ELF-1 (cell line): ENCODE results near the gene CCNC.
A peak's percentile ranks its signal among the peaks of the same experiment; 100 is the strongest.

Experiments
- DNase-seq: peaks from one replicate; pipeline ENCODE4 v3.0.0-alpha.2; 2016; ENCODE audit warnings: low read depth, low spot score

Gene CCNC

GRCh38 chr6:99548706-99549105, 19.8 kb downstream of the CCNC start:
- DNase-seq: no peak

GRCh38 chr6:99547526-99547925, 20.9 kb downstream of the CCNC start:
- no peak for DNase-seq

GRCh38 chr6:99545442-99545841, 23.0 kb downstream of the CCNC start:
- DNase-seq: no peak

GRCh38 chr6:99543968-99544367, 24.5 kb downstream of the CCNC start:
- no peak for DNase-seq

- DNase-seq: no peak
Measured at GRCh38 chr6:99530627-99531026, 37.8 kb downstream of the CCNC start.

- no peak for DNase-seq
Measured at GRCh38 chr6:99522531-99522930, 45.9 kb downstream of the CCNC start.

- DNase-seq: peak; percentile 75
Measured at GRCh38 chr6:99521633-99522151, 46.8 kb downstream of the CCNC start.

- peak; percentile 90 for DNase-seq
Measured at GRCh38 chr6:99520855-99521632, 47.4 kb downstream of the CCNC start.

- DNase-seq: no peak
Measured at GRCh38 chr6:99519446-99519845, 49.0 kb downstream of the CCNC start.

- DNase-seq: no peak
Measured at GRCh38 chr6:99514089-99514488, 54.4 kb downstream of the CCNC start.

- no peak for DNase-seq
Measured at GRCh38 chr6:99512033-99512432, 56.4 kb downstream of the CCNC start.

- no peak for DNase-seq
Measured at GRCh38 chr6:99507648-99508047, 60.8 kb downstream of the CCNC start.

- no peak for DNase-seq
Measured at GRCh38 chr6:99501762-99502161, 66.7 kb downstream of the CCNC start.

GRCh38 chr6:99498421-99498820, 70.0 kb downstream of the CCNC start:
- no peak for DNase-seq

GRCh38 chr6:99495466-99495865, 73.0 kb downstream of the CCNC start:
- no peak for DNase-seq
